Immature natural killer cell (primary cell): ENCODE results near the gene WDR6. TPM values are rescaled to one million over a fixed set of nuclear protein-coding genes. Genes with fewer than 3 reads are reported as not detected.
A peak's percentile ranks its signal among the peaks of the same experiment; 100 is the strongest.
"Not testable (repeated sequence)": the region's sequence is repeated elsewhere in the genome, so short reads cannot be mapped to it uniquely, and the experiment has no call there.

Experiments
- DNase-seq, 3 donors: peaks; one replicate each; pipeline ENCODE4 v3.0.0; 2022; ENCODE audit warnings: mixed read lengths in 1 of 3
- H3K27ac Mint-ChIP-seq, 6 donors: one replicate each; pipeline ENCODE4 v1.8.0; 2020; ENCODE audit warnings: mixed read lengths in 6 of 6, mild to moderate bottlenecking in 5 of 6, inconsistent platforms in 4 of 6, moderate library complexity in 3 of 6
- H3K27me3 Mint-ChIP-seq, 3 donors: one replicate each; pipeline ENCODE4 v1.8.0; 2020 to 2021; ENCODE audit warnings: low read depth in 3 of 3, mild to moderate bottlenecking in 3 of 3, mixed read lengths in 3 of 3, moderate library complexity in 3 of 3, inconsistent platforms in 1 of 3
- H3K36me3 Mint-ChIP-seq, 3 donors: one replicate each; pipeline ENCODE4 v1.8.0; 2020; ENCODE audit warnings: mixed read lengths in 3 of 3, inconsistent platforms in 2 of 3, mild to moderate bottlenecking in 2 of 3
- H3K4me1 Mint-ChIP-seq, 2 donors: one replicate each; pipeline ENCODE4 v1.8.0; 2020; ENCODE audit warnings: inconsistent platforms in 2 of 2, mild to moderate bottlenecking in 2 of 2, mixed read lengths in 2 of 2, moderate library complexity in 1 of 2
- H3K4me3 Mint-ChIP-seq, 5 donors: one replicate each; pipeline ENCODE4 v1.8.0; 2020; ENCODE audit warnings: mild to moderate bottlenecking in 5 of 5, mixed read lengths in 5 of 5, inconsistent platforms in 3 of 5, moderate library complexity in 3 of 5
- H3K9me3 Mint-ChIP-seq, 6 donors: one replicate each; pipeline ENCODE4 v1.8.0; 2020; ENCODE audit warnings: mild to moderate bottlenecking in 6 of 6, mixed read lengths in 6 of 6, inconsistent platforms in 4 of 6, moderate library complexity in 3 of 6
- polyA plus RNA-seq, 3 donors: library from polyadenylated mRNA; unstranded; fragments of 300-500 nt; fragmentation: Illumina TruSeq; gene quantifications; one replicate each; pipeline ENCODE4 v1.2.3, GENCODE V29; 2021

The WDR6 gene
- polyA plus RNA-seq, 3 donors from 2014 or later = 56.8 to 114 (median 70.6) TPM

DNA sequence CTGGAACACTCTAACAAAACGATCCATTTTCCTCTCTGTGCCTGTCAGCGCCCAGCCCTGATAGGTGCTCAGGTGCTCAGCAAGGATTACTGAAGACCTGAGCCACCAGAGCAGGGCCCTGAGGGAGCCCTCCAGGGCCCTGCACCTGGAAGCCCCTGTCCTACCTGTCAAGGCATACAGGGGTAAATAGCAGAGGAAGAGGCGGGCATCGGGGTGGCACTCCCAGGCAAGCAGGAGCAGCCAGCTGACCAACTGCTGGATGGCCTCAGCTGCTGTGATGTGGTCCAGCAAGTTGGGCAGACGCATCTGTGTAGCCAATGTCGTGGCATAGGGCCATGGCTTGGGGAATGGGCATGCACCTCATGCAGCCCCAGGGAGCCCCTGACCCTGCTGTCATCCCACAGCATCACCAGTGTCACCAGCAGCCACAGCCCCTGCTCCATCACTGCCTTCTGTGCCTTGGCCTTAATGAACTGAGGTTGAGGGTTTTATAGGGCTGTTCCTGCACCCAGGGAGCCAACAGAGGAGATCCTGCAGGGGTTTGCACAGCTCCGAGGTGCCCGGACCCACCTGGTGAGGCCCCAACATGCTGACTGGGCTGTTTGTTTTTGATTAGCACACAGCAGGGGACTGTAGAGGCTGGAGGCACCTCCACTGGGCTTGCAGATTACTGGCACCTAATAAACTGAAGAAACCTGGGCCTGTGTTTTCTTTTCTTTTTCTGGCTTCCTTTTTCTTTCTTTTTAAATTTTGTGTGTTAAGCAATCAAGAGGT lies 7.9 kb upstream of the WDR6 start:
- Mint-ChIP-seq H3K27ac (peak overlapping the region in 3 of 6 donors; percentile 43 to 62 (median 49)), H3K36me3 (peaks cover 0 to 4% (median 0%) of the 10 kb centered on the region in 3 donors), H3K4me3 (no peak overlapping the region), H3K4me1 (peaks cover 0 to 2% of the 10 kb centered on the region in 2 donors), H3K27me3 (peaks cover 0 to 2% (median 0%) of the 10 kb centered on the region in 3 donors), H3K9me3 (no peaks in the 10 kb centered on the region)
- no peak for DNase-seq

DNA sequence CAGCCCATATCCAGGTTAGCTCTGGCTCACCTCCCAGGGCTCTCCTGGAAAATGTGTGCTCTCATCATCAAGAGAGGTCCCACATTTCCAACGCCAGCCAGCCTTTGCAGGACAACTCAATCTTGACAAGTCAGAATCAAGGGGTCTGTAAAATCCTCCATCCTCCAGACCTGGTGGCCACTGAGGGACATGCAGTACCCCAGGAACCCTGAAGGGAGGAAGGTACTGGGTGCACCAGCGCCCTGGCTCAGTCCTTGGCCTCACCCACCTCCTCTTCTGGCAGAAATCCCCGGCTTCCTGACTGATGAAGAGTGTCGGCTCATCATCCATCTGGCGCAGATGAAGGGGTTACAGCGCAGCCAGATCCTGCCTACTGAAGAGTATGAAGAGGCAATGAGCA lies 6.0 kb upstream of the WDR6 start:
- no peak overlapping the region for H3K4me3 Mint-ChIP-seq
- H3K27ac Mint-ChIP-seq = no peak overlapping the region
- H3K4me1 Mint-ChIP-seq = peaks cover under 1% of the 10 kb centered on the region in 2 donors
- no peaks in the 10 kb centered on the region for H3K9me3 Mint-ChIP-seq
- no peak for DNase-seq
- H3K36me3 Mint-ChIP-seq = no peaks in the 10 kb centered on the region
- peaks cover 0 to 2% (median 0%) of the 10 kb centered on the region in 3 donors for H3K27me3 Mint-ChIP-seq

DNA sequence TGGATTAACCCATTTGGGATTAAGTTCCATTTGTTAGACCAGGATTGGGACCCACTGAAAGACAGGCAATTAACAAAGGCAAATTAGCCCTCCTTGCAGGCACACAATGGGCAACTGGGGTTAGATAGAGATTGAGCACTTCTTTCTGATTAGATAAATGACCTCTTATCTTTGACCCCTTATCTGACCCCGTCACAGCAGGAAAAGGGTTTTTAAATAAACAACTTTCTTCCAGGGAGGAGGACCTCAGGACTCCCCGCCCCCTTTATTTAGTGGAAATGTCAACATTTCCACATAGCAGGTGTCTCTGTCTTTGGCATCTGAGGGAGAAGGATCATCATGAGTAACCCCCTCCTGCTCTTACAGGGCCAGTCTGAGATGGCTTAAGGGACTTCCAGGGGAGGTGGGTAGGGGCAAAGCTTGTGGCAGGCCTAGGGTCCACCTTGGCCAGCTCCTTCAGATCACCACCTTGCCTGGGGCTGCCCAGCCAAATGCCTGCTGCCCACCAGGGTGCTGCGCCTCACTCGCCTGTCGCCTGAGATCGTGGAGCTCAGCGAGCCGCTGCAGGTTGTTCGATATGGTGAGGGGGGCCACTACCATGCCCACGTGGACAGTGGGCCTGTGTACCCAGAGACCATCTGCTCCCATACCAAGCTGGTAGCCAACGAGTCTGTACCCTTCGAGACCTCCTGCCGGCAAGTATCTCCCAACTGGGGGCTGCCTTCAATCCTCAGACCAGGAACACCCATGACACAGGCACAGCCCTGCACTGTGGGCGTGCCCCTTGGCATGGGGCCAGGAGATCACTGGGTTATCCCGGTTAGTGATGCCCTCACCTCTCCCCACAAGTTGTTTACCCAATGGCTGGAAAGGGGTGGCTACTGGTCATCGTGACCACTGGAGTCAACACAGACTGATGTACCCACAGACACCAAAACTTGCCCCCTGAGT lies 2.6 kb upstream of the WDR6 start:
- H3K4me1 Mint-ChIP-seq = peaks cover 23 to 31% of the 10 kb centered on the region in 2 donors
- H3K36me3 Mint-ChIP-seq = no peaks in the 10 kb centered on the region
- DNase-seq = no peak
- no peaks in the 10 kb centered on the region for H3K9me3 Mint-ChIP-seq
- H3K27ac Mint-ChIP-seq = no peak overlapping the region
- peak overlapping the region in 1 of 5 donors; percentile 9 for H3K4me3 Mint-ChIP-seq
- peaks cover 0 to 10% (median 6%) of the 10 kb centered on the region in 3 donors for H3K27me3 Mint-ChIP-seq

DNA sequence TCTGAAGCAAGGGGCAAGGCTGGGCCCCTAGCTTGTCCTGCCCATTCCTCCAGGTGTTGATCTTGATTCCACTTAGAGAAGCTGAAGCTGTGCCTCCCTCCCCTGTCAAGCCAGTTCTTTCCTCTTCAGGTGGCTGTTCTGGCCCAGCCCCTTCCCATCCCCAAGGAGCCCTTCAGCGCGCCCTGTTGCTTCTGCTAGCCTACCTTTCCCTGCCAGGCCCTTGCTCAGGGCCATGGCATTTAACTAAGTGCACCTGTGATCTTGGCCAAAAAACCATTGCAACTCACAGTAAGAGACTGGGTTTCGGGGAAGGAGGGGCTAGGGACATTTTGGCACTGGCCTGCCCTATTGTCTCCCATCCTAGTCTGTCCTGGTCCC lies 1.9 kb upstream of the WDR6 start:
- peaks cover 0 to 10% (median 6%) of the 10 kb centered on the region in 3 donors for H3K27me3 Mint-ChIP-seq
- H3K4me1 Mint-ChIP-seq = peaks cover 23 to 31% of the 10 kb centered on the region in 2 donors
- no peaks in the 10 kb centered on the region for H3K36me3 Mint-ChIP-seq
- H3K4me3 Mint-ChIP-seq = peak overlapping the region in 1 of 5 donors; percentile 9
- H3K27ac Mint-ChIP-seq = peak overlapping the region in 1 of 6 donors; percentile 11
- H3K9me3 Mint-ChIP-seq = no peaks in the 10 kb centered on the region
- DNase-seq = no peak

DNA sequence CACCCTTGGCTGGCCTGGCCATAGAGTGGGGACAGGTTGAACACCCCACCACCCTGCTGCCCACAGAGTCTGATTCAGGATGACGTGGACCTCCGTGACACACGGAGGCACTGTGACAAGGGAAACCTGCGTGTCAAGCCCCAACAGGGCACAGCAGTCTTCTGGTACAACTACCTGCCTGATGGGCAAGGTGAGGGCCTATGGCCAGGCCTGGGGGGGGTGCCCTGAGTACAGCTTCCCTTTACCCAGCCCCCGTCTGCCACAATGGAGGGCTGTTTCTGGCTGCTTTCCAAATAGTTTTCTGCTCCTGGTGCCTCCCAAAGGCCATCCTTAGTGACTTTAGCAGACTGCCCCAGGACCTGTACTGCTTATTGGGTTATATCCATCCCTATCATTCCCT lies 1.2 kb upstream of the WDR6 start:
- no peak for DNase-seq
- no peaks in the 10 kb centered on the region for H3K36me3 Mint-ChIP-seq
- peak overlapping the region; percentile 97 to 100 (median 99) for H3K4me3 Mint-ChIP-seq
- no peaks in the 10 kb centered on the region for H3K9me3 Mint-ChIP-seq
- H3K27me3 Mint-ChIP-seq = peaks cover 0 to 10% (median 6%) of the 10 kb centered on the region in 3 donors
- H3K27ac Mint-ChIP-seq = peak overlapping the region in 5 of 6 donors; percentile 93 to 99 (median 98)
- peaks cover 23 to 31% of the 10 kb centered on the region in 2 donors for H3K4me1 Mint-ChIP-seq

DNA sequence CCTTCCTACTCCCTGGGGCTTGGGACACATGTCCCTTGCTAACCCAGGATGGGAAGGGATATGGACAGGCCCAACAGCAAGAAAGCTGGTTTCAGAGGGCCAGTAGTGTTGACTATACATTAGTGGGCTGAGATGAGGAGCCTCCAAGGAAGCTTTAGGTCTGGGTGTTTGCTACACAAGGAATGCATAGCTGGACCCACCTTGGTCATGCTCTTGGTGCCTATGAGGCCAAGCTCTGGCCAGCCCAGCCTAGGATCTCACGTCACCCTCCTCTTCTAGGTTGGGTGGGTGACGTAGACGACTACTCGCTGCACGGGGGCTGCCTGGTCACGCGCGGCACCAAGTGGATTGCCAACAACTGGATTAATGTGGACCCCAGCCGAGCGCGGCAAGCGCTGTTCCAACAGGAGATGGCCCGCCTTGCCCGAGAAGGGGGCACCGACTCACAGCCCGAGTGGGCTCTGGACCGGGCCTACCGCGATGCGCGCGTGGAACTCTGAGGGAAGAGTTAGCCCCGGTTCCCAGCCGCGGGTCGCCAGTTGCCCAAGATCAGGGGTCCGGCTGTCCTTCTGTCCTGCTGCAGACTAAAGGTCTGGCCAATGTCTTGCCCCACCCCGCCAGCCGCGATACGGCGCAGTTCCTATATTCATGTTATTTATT lies 653 bp upstream of the WDR6 start:
- Mint-ChIP-seq H3K36me3 (no peaks in the 10 kb centered on the region), H3K27ac (peak overlapping the region; percentile 93 to 99 (median 98)), H3K9me3 (no peaks in the 10 kb centered on the region), H3K4me3 (peak overlapping the region; percentile 97 to 100 (median 99)), H3K27me3 (peaks cover 0 to 10% (median 6%) of the 10 kb centered on the region in 3 donors), H3K4me1 (peaks cover 23 to 31% of the 10 kb centered on the region in 2 donors)
- DNase-seq = no peak

DNA sequence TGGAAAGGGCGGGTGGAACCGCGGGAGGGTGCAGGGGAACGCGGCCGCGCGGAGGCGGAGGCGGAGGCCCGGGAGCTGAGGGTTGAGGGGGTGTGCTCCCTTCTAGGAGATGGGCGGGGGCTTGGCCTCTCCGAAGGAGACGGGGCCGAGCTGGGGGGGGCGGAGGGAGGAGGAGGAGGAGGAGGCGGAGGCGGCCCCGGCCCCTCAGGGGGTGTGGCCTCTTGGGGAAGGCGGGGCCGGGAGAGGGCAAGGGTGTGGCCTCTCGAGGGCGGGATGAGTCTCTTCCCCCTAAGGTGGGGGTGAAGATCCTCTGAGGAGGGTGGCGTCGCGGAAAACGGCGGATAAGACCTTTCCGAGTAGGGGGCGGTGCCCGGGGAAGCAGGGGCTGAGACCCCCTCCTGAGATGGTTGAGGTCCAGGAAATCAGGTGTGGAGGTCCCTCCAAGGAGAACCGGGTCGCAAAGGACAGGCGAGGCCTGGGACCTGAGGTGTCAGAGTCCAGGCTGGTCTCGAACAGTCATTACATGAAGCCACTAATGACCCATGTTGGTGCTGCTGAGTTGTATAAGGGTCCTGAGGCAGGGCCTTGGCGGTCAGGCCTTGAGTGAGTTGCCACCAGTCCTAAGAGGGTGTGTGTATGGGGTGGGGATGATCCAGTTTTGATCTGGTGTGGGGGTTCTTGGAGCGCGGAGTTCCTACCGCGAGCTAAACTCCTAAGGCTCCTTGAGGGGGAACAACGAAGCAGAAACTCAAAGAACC lies 759 bp downstream of the WDR6 start:
- H3K4me1 Mint-ChIP-seq = peaks cover 28 to 41% of the 10 kb centered on the region in 2 donors
- H3K27ac Mint-ChIP-seq = peak overlapping the region; percentile 93 to 99 (median 98)
- H3K9me3 Mint-ChIP-seq = no peaks in the 10 kb centered on the region
- DNase-seq = peak; percentile 72 to 75 (median 75)
- peaks cover 0 to 10% (median 7%) of the 10 kb centered on the region in 3 donors for H3K27me3 Mint-ChIP-seq
- no peaks in the 10 kb centered on the region for H3K36me3 Mint-ChIP-seq
- H3K4me3 Mint-ChIP-seq = peak overlapping the region; percentile 97 to 100 (median 99)

DNA sequence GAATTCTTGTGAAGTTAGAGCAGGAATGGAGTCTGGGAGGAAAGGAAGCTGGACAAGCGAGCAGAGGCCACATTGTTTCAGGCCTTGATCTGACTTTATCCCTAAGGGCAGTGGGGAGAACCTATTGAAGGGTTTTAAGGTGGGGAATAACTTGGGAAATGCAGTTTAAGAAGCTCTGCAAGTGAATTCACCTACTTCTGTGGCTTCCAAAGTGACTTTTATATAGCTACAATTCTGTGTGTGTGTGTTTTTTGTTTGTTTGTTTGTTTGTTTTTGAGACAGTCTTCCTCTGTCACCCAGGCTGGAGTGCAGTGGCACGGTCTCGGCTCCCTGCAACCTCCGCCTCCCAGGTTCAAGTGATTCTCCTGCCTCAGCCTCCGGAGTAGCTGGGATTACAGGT lies 1.4 kb downstream of the WDR6 start:
- H3K27me3 Mint-ChIP-seq, DNase-seq, H3K36me3 Mint-ChIP-seq, H3K9me3 Mint-ChIP-seq: not testable (repeated sequence)
- peak overlapping the region; percentile 97 to 100 (median 99) for H3K4me3 Mint-ChIP-seq
- H3K27ac Mint-ChIP-seq = peak overlapping the region; percentile 87 to 99 (median 96)
- H3K4me1 Mint-ChIP-seq = peaks cover 28 to 41% of the 10 kb centered on the region in 2 donors

DNA sequence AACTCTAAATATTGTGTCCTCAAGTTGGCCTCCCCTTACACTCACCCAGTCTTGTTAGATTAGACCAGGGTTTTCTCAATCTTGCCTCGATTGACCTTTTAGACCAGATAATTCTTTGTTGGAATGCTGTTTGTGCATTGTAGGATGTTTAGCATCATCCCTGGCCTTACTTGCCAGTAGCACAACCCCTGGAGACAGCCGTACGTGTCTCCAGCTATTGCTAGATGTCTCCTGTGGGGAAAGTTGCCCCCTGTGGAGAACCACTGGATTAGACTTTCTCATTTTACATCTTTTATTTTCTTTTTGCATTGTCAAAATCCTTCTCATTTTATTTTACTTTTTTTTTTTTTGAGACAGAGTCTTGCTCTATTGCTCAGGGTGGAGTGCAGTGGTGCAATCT lies 2.2 kb downstream of the WDR6 start:
- peaks cover 31 to 41% of the 10 kb centered on the region in 2 donors for H3K4me1 Mint-ChIP-seq
- H3K27ac Mint-ChIP-seq = peak overlapping the region in 4 of 6 donors; percentile 56 to 73 (median 65)

DNA sequence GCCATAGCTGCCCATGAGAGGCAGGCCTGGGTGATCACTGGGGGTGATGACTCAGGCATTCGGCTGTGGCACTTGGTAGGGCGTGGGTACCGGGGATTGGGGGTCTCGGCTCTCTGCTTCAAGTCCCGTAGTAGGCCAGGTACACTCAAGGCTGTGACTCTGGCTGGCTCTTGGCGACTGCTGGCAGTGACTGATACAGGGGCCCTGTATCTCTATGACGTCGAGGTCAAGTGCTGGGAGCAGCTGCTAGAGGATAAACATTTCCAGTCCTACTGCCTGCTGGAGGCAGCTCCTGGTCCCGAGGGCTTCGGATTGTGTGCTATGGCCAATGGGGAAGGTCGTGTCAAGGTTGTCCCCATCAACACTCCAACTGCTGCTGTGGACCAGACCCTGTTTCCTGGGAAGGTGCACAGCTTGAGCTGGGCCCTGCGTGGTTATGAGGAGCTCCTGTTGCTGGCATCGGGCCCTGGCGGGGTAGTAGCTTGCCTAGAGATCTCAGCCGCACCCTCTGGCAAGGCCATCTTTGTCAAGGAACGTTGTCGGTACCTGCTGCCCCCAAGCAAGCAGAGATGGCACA lies 5.3 kb downstream of the WDR6 start:
- Mint-ChIP-seq H3K27ac (no peak overlapping the region), H3K27me3 (peaks cover 0 to 5% (median 2%) of the 10 kb centered on the region in 3 donors), H3K9me3 (no peaks in the 10 kb centered on the region), H3K4me1 (peaks cover 24 to 33% of the 10 kb centered on the region in 2 donors), H3K4me3 (no peak overlapping the region), H3K36me3 (peaks cover 0 to 5% (median 3%) of the 10 kb centered on the region in 3 donors)
- DNase-seq = no peak

More for the DNA sequence above, 2.2 kb downstream of the WDR6 start:
- DNase-seq = no peak
- Mint-ChIP-seq H3K27me3 (peaks cover 0 to 10% (median 5%) of the 10 kb centered on the region in 3 donors), H3K36me3 (no peaks in the 10 kb centered on the region), H3K4me3 (peak overlapping the region in 3 of 5 donors; percentile 23 to 99 (median 59)), H3K9me3 (no peaks in the 10 kb centered on the region)

DNA sequence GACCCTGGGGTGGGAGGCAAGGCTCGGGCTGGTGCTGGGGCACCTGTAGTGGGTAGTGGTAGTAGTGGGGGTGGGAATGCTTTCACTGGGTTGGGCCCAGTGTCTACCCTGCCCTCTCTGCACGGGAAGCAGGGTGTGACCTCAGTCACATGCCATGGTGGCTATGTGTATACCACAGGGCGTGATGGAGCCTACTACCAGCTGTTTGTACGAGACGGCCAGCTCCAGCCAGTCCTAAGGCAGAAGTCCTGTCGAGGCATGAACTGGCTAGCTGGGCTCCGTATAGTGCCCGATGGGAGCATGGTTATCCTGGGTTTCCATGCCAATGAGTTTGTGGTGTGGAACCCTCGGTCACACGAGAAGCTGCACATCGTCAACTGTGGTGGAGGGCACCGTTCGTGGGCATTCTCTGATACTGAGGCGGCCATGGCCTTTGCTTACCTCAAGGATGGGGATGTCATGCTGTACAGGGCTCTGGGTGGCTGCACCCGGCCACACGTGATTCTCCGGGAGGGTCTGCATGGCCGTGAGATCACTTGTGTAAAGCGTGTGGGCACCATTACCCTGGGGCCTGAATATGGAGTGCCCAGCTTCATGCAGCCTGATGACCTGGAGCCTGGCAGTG lies 6.0 kb downstream of the WDR6 start:
- Mint-ChIP-seq H3K36me3 (peaks cover 0 to 5% (median 3%) of the 10 kb centered on the region in 3 donors), H3K9me3 (no peaks in the 10 kb centered on the region), H3K27ac (no peak overlapping the region), H3K27me3 (peaks cover 0 to 5% (median 2%) of the 10 kb centered on the region in 3 donors), H3K4me3 (no peak overlapping the region), H3K4me1 (peaks cover 23 to 28% of the 10 kb centered on the region in 2 donors)
- no peak for DNase-seq
